ENCODE results near the gene USB1.

DNA sequence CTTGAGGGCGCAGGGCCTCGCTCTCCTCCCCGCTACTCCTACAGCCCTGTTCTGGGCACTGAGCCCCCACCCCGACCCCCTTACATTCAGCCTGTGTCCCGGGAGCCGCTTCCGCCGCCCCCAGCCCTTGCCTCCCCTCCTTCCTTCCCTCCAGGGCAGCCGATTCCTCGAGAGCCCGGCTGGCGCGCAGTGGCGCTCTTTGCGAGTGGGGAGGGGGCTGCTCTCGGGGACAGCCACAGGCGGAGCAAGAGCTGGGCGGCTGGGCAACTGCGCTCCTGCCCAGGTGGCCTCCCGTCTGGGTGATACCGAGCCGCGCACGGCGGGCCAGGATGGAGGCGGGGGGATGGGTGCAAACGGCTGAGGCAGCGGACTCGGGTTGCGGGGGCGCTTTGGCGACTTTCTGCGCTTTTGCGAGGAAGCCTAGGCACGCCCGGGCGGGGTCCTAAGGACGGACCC is 25.5 kb downstream of the USB1 start:
- TF ChIP-seq, protein P1, sequence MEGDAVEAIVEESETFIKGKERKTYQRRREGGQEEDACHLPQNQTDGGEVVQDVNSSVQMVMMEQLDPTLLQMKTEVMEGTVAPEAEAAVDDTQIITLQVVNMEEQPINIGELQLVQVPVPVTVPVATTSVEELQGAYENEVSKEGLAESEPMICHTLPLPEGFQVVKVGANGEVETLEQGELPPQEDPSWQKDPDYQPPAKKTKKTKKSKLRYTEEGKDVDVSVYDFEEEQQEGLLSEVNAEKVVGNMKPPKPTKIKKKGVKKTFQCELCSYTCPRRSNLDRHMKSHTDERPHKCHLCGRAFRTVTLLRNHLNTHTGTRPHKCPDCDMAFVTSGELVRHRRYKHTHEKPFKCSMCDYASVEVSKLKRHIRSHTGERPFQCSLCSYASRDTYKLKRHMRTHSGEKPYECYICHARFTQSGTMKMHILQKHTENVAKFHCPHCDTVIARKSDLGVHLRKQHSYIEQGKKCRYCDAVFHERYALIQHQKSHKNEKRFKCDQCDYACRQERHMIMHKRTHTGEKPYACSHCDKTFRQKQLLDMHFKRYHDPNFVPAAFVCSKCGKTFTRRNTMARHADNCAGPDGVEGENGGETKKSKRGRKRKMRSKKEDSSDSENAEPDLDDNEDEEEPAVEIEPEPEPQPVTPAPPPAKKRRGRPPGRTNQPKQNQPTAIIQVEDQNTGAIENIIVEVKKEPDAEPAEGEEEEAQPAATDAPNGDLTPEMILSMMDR (IDR thresholded peaks at IDR 0.05; ENCODE audit: low read depth, low read length, missing input control), result no peak
- TF ChIP-seq HNF4A (conservative IDR thresholded peaks at IDR 0.05), result no peak
- TF ChIP-seq HNF4G (IDR thresholded peaks at IDR 0.05), result no peak
- TF ChIP-seq FOXA1 (IDR thresholded peaks at IDR 0.05), result no peak
- TF ChIP-seq JUND (IDR thresholded peaks at IDR 0.05), result no peak
- no peak for TF ChIP-seq RAD21 (IDR thresholded peaks at IDR 0.05)
- TF ChIP-seq, protein P2, sequence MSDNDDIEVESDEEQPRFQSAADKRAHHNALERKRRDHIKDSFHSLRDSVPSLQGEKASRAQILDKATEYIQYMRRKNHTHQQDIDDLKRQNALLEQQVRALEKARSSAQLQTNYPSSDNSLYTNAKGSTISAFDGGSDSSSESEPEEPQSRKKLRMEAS (IDR thresholded peaks at IDR 0.05), result no peak
- no peak for TF ChIP-seq TAF1 (conservative IDR thresholded peaks at IDR 0.05)
- TF ChIP-seq, protein P3, sequence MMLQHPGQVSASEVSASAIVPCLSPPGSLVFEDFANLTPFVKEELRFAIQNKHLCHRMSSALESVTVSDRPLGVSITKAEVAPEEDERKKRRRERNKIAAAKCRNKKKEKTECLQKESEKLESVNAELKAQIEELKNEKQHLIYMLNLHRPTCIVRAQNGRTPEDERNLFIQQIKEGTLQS (IDR thresholded peaks at IDR 0.05), result no peak
- no peak for TF ChIP-seq EGR1 (IDR thresholded peaks at IDR 0.05; ENCODE audit: low read depth in 2 of 2)

Data from liver (tissue), 3 donors.